Tibial nerve (tissue), 4 donors: ENCODE measurements around the gene PLS1. TPM values are rescaled to one million over a fixed set of nuclear protein-coding genes. Genes with fewer than 3 reads are reported as not detected.

Experiments
- DNase-seq, 2 donors: peaks; one replicate each; pipeline ENCODE4 v3.0.0-alpha.2; 2019; ENCODE audit warnings: low spot score in 2 of 2
- H3K27ac ChIP-seq, 4 donors: fragments of 200-600 bp; sonication (generic) in 3 of 4; one replicate each; pipeline ENCODE4 v1.5.1; 2017 to 2019; ENCODE audit warnings: mild to moderate bottlenecking in 1 of 4
- H3K27me3 ChIP-seq, 2 donors: fragments of 200-600 bp; sonication (generic) in 1 of 2; one replicate each; pipeline versions ENCODE4 v1.5.1 to v1.6.0; 2017 to 2019
- H3K36me3 ChIP-seq, 3 donors: fragments of 200-600 bp; sonication (generic); one replicate each; pipeline ENCODE4 v1.5.1; 2018 to 2019
- H3K4me1 ChIP-seq, 4 donors: fragments of 200-600 bp; sonication (generic) in 3 of 4; one replicate each; pipeline ENCODE4 v1.5.1; 2017 to 2019
- H3K4me3 ChIP-seq, 4 donors: fragments of 200-600 bp; sonication (generic) in 3 of 4; one replicate each; pipeline ENCODE4 v1.5.1; 2017 to 2019; ENCODE audit warnings: mild to moderate bottlenecking in 1 of 4, moderate library complexity in 1 of 4
- H3K9me3 ChIP-seq, 4 donors: fragments of 200-600 bp; sonication (generic) in 3 of 4; one replicate each; pipeline ENCODE4 v1.5.1; 2017 to 2019
- EP300 ChIP-seq, 2 donors: sonication (generic); formaldehyde crosslinking; IDR thresholded peaks; one replicate each; pipeline ENCODE4 v1.6.1; 2017; ENCODE audit warnings: antibody characterized with exemption in 2 of 2, mild to moderate bottlenecking in 1 of 2
- POLR2A ChIP-seq, 2 donors: fragments of 450-650 bp; IDR thresholded peaks; one replicate each; pipeline ENCODE4 v1.6.1; 2017; ENCODE audit warnings: antibody characterized with exemption in 2 of 2, mild to moderate bottlenecking in 2 of 2, moderate library complexity in 2 of 2
- WGBS, 2 donors: methylation state at CpG; one replicate each; pipeline ENCODE4 v1.1.5; 2018; 5-methylcytosine and 5-hydroxymethylcytosine counted together
- total RNA-seq, 4 donors: library from RNA; depleted of rRNA; stranded (reverse); fragments of >200 nt; gene quantifications; one replicate each; pipeline ENCODE4 v1.1.0, GENCODE V29; 2016
- TF ChIP-seq, protein P1 (sequence below), 5 experiments: fragments of 200-600 bp in 3 of 5; fragments of 450-650 bp in 2 of 5; sonication (generic) in 3 of 5; IDR thresholded peaks; one replicate each; pipeline ENCODE4 v1.5.1; 2016 to 2019; ENCODE audit warnings: antibody characterized with exemption in 5 of 5, mild to moderate bottlenecking in 3 of 5, moderate library complexity in 2 of 5

The PLS1 gene
- total RNA-seq, 4 donors from 2014 or later: 0.66 to 3.6 (median 0.90) TPM; not detected in 1

DNA sequence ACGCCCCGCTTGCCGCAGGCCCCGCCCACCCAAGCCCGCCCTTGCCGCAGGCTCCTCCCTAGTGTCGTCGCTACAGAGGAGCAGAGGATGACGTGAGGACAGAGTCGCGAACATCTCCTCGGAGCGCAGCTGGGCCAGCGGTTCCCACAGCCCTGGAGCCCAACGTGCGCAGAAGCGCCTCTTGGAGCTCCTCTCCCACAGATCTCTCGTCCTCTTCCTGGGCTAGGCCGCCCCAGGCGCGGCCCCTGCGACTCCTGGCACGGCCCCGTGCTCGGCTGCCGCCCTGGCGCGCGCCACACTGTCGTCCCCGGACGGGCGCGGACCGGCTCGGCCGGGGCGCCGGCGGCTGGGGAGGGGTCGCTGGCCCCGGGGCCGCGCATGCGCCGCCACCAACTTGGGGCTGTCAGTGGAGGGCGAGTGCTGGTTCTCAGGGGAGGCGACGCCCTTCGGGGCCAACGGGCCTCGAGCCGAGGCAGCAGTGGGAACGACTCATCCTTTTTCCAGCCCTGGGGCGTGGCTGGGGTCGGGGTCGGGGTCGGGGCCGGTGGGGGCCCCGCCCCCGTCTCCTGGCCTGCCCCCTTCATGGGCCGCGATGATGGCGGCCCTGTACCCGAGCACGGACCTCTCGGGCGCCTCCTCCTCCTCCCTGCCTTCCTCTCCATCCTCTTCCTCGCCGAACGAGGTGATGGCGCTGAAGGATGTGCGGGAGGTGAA is 127.9 kb downstream of the PLS1 start, which contains the start of gene TRPC1:
Gene TRPC1 (plus strand): TSS at position 67 of the 714 bp plus-strand sequence. CDS start 526 bp downstream, at position 593.
- H3K27me3 ChIP-seq: no peaks in the 10 kb centered on the region
- H3K9me3 ChIP-seq: no peaks in the 10 kb centered on the region
- DNase-seq: peak; percentile 48 to 57
- peaks cover 0 to 19% (median 0%) of the 10 kb centered on the region in 4 donors for H3K4me1 ChIP-seq
- H3K4me3 ChIP-seq: peak within 1 kb of the TSS; percentile 64 to 88 (median 74)
- WGBS, 2 donors: 0 to 2% methylated on average over 16 to 17 of the region's 73 CpGs
- H3K36me3 ChIP-seq: no peaks in the 10 kb centered on the region
- TF ChIP-seq POLR2A (IDR thresholded peaks at IDR 0.05): peak; percentile 74 to 95
- peak in 1 of 2 donors; percentile 95 for TF ChIP-seq EP300 (IDR thresholded peaks at IDR 0.05)
- TF ChIP-seq, protein P1, sequence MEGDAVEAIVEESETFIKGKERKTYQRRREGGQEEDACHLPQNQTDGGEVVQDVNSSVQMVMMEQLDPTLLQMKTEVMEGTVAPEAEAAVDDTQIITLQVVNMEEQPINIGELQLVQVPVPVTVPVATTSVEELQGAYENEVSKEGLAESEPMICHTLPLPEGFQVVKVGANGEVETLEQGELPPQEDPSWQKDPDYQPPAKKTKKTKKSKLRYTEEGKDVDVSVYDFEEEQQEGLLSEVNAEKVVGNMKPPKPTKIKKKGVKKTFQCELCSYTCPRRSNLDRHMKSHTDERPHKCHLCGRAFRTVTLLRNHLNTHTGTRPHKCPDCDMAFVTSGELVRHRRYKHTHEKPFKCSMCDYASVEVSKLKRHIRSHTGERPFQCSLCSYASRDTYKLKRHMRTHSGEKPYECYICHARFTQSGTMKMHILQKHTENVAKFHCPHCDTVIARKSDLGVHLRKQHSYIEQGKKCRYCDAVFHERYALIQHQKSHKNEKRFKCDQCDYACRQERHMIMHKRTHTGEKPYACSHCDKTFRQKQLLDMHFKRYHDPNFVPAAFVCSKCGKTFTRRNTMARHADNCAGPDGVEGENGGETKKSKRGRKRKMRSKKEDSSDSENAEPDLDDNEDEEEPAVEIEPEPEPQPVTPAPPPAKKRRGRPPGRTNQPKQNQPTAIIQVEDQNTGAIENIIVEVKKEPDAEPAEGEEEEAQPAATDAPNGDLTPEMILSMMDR (IDR thresholded peaks at IDR 0.05): no peak
- H3K27ac ChIP-seq: peak within 1 kb of the TSS; percentile 81 to 96 (median 88)

DNA sequence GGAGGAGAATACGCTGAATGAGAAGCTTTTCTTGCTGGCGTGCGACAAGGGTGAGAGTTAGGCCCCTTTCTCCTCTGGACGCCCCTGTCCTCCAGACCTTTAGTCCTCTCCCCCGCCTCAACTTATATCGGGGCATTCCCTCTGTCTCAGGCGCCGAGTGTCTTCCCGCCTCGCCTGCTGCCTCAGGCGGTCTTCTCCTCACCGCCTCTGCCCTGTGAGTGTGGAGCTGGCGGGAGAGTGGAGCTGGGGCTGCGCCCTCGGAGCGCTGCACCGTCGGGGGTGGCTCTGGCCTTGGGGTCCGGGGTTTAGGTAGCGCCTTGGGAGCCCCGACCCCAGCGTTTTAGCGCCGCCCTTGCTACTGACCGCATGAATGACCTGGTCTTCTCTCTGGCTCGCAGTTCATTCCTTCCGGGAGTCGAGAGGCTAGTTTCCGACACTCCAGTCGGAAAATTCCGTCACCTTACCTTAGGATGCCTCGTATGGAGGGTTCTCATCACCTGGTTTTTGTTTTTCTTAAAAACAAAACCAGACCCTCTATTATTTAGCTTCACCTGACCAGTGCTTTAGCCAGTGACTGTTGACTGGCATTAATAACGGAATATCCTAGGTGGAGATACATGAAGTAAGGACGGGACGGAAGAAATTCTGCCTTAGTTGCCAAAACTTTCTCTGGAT is 128.6 kb downstream of the PLS1 start:
- TF ChIP-seq POLR2A (IDR thresholded peaks at IDR 0.05) (no peak), EP300 (IDR thresholded peaks at IDR 0.05) (peak in 1 of 2 donors; percentile 29)
- TF ChIP-seq, protein P1 (IDR thresholded peaks at IDR 0.05): peak in 1 of 5 experiments; percentile 18
- H3K27ac ChIP-seq: peak overlapping the region; percentile 81 to 96 (median 88)
- 2 to 3% methylated on average over 35 of the region's 35 CpGs for WGBS, 2 donors
- H3K4me1 ChIP-seq: peaks cover 0 to 19% (median 0%) of the 10 kb centered on the region in 4 donors
- DNase-seq: peak; percentile 16
- no peaks in the 10 kb centered on the region for H3K9me3 ChIP-seq
- no peaks in the 10 kb centered on the region for H3K27me3 ChIP-seq
- peak overlapping the region; percentile 64 to 88 (median 74) for H3K4me3 ChIP-seq
- no peaks in the 10 kb centered on the region for H3K36me3 ChIP-seq

GRCh38 chr3:142725357-142725739 is 129.2 kb downstream of the PLS1 start:
- Histone ChIP-seq H3K4me3 (peak overlapping the region in 3 of 4 donors; percentile 64 to 88 (median 71)), H3K27me3 (no peaks in the 10 kb centered on the region), H3K27ac (peak overlapping the region in 2 of 4 donors; percentile 84 to 96), H3K9me3 (no peaks in the 10 kb centered on the region), H3K36me3 (no peaks in the 10 kb centered on the region), H3K4me1 (peaks cover 0 to 19% (median 0%) of the 10 kb centered on the region in 4 donors)
- TF ChIP-seq POLR2A (IDR thresholded peaks at IDR 0.05) (no peak), EP300 (IDR thresholded peaks at IDR 0.05) (no peak)
- TF ChIP-seq, protein P1 (IDR thresholded peaks at IDR 0.05): no peak
- no peak for DNase-seq
- 48 to 65% methylated on average over 5 of the region's 5 CpGs for WGBS, 2 donors

DNA sequence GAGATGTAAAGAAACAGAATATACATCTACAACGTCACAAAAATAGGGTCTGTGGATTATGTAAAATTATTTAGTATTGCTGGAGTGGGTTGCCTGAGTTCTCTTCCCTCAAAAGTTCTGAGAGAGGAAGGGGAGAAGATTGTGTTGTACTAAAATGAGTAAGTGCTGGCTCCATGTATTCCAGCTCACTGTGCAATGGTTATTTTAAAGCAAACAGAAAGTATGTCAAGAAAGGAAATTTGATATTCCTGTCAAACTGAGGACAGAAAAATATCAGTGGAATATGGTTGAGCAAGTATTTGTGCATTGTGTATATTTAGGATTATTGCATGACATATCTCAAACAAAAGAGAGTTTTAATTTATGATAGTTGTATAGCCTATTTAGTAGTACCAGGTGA is 129.8 kb downstream of the PLS1 start:
- no peaks in the 10 kb centered on the region for H3K27me3 ChIP-seq
- TF ChIP-seq, protein P1 (IDR thresholded peaks at IDR 0.05): no peak
- TF ChIP-seq POLR2A (IDR thresholded peaks at IDR 0.05) (no peak), EP300 (IDR thresholded peaks at IDR 0.05) (no peak)
- no peak overlapping the region for H3K4me3 ChIP-seq
- H3K36me3 ChIP-seq: no peaks in the 10 kb centered on the region
- peaks cover 0 to 19% (median 0%) of the 10 kb centered on the region in 4 donors for H3K4me1 ChIP-seq
- DNase-seq: no peak
- WGBS, 2 donors: 36 to 59% methylated on average over 1 of the region's 1 CpG
- H3K27ac ChIP-seq: no peak overlapping the region
- H3K9me3 ChIP-seq: no peaks in the 10 kb centered on the region

- Histone ChIP-seq H3K9me3 (no peaks in the 10 kb centered on the region), H3K27me3 (no peaks in the 10 kb centered on the region), H3K4me1 (peaks cover 0 to 7% (median 0%) of the 10 kb centered on the region in 4 donors), H3K4me3 (no peak overlapping the region), H3K36me3 (no peaks in the 10 kb centered on the region), H3K27ac (no peak overlapping the region)
- 84 to 85% methylated on average over 3 of the region's 3 CpGs for WGBS, 2 donors
- TF ChIP-seq, protein P1 (IDR thresholded peaks at IDR 0.05): no peak
- TF ChIP-seq EP300 (IDR thresholded peaks at IDR 0.05) (no peak), POLR2A (IDR thresholded peaks at IDR 0.05) (no peak)
- no peak for DNase-seq
Observed at GRCh38 chr3:142732066-142732465, 135.9 kb downstream of the PLS1 start.
